HCT116 (cell line): ENCODE measurements around the gene TMEM9. TPM values are rescaled to one million over a fixed set of nuclear protein-coding genes. Genes with fewer than 3 reads are reported as not detected.

Experiments
- ATAC-seq: fragments of 200-7000 bp; cut with Tn5 transposase; 2 replicates; pipeline ENCODE4 v1.9.1; 2020; ENCODE audit warnings: mild to moderate bottlenecking, moderate library complexity
- BruUV-seq: library from RNA; stranded (reverse); fragments of 400-500 nt; replicated peaks from 2 replicates; lab custom pipeline; 2021; lab: Mats Ljungman, UMichigan
- CTCF ChIA-PET: fragments of 300-600 bp; sonication (Branson Sonifier 250); formaldehyde crosslinking; loops from one replicate; lab custom pipeline; 2021; ENCODE audit warnings: antibody characterized with exemption; lab: Charles Lee
- POLR2A ChIA-PET: fragments of 300-600, 350-600 bp; sonication (Branson Sonifier 250); formaldehyde crosslinking; loops from one replicate; lab custom pipeline; 2021; ENCODE audit warnings: antibody characterized with exemption; lab: Charles Lee
- RAD21 ChIA-PET, 2 experiments: fragments of 300-600 bp; sonication (Branson Sonifier 250); formaldehyde crosslinking; loops; one replicate each; lab custom pipeline; 2023; ENCODE audit warnings: low total read pairs in 2 of 2; ENCODE audit not compliant: uncharacterized antibody in 2 of 2, unreplicated experiment in 2 of 2, low non-redundant PET in 1 of 2; lab: Charles Lee
- DNase-seq: peaks from one replicate; pipeline ENCODE4 v3.0.0-alpha.2; 2010; ENCODE audit warnings: low read depth, low spot score
- H2AFZ ChIP-seq: fragments of 200-600 bp; shearing (Covaris generic), sonication (generic); 2 replicates; pipeline ENCODE4 v1.6.1; 2017; ENCODE audit warnings: low read depth, mixed run types, mixed read lengths, antibody characterized with exemption, low read length; ENCODE audit not compliant: poor library complexity, severe bottlenecking
- H3K27ac ChIP-seq: 2 replicates; pipeline ENCODE4 v1.5.1; 2012; ENCODE audit warnings: low read depth, low read length
- H3K27me3 ChIP-seq: fragments of 200-600 bp; sonication (generic); 2 replicates; pipeline ENCODE4 v1.6.1; 2016; ENCODE audit warnings: mixed run types, low read length, mixed read lengths; ENCODE audit not compliant: insufficient read depth
- H3K36me3 ChIP-seq, 2 experiments: fragments of 200-500 bp in 1 of 2; fragments of 200-600 bp in 1 of 2; sonication (Bioruptor generic) in 1 of 2; sonication (generic) in 1 of 2; 2 replicates each; pipeline versions ENCODE4 v1.5.1 to v1.6.1; 2014 to 2016; ENCODE audit warnings: low read length in 2 of 2, inconsistent platforms in 1 of 2, mixed read lengths in 1 of 2, mixed run types in 1 of 2; ENCODE audit not compliant: insufficient read depth in 2 of 2, control insufficient read depth in 1 of 2
- H3K4me1 ChIP-seq, 2 experiments: fragments of 200-600 bp in 1 of 2; sonication (generic) in 1 of 2; 2 replicates each; pipeline versions ENCODE4 v1.5.1 to v1.6.1; 2012 to 2017; ENCODE audit warnings: low read length in 2 of 2, inconsistent platforms in 1 of 2, mild to moderate bottlenecking in 1 of 2, mixed read lengths in 1 of 2, mixed run types in 1 of 2, moderate library complexity in 1 of 2; ENCODE audit not compliant: insufficient read depth in 2 of 2, control insufficient read depth in 1 of 2
- H3K4me2 ChIP-seq: fragments of 200-600 bp; sonication (generic); 2 replicates; pipeline ENCODE4 v1.6.1; 2017; ENCODE audit warnings: mixed run types, low read length, mixed read lengths
- H3K4me3 ChIP-seq, 2 experiments: fragments of 200-600 bp in 1 of 2; sonication (generic) in 1 of 2; replicated peaks in 1 of 2; 2 replicates each; pipeline ENCODE4 v1.5.1; 2011 to 2016; ENCODE audit warnings: low read length in 2 of 2, control low read depth in 1 of 2, low read depth in 1 of 2, mild to moderate bottlenecking in 1 of 2, mixed read lengths in 1 of 2, mixed run types in 1 of 2
- H3K79me2 ChIP-seq: fragments of 200-600 bp; sonication (generic); 2 replicates; pipeline ENCODE4 v1.6.1; 2017; ENCODE audit warnings: mild to moderate bottlenecking, mixed run types, low read length, moderate library complexity, mixed read lengths; ENCODE audit not compliant: insufficient read depth
- H3K9ac ChIP-seq: fragments of 200-600 bp; sonication (generic); 2 replicates; pipeline ENCODE4 v1.6.1; 2016; ENCODE audit warnings: low read length, mixed read lengths
- H3K9me2 ChIP-seq: fragments of 200-600 bp; sonication (generic), shearing (Covaris generic); 2 replicates; pipeline ENCODE4 v1.6.1; 2017; ENCODE audit warnings: mixed run types, mild to moderate bottlenecking, moderate library complexity; ENCODE audit not compliant: insufficient read depth
- H3K9me3 ChIP-seq, 2 experiments: fragments of 200-500 bp in 1 of 2; fragments of 200-600 bp in 1 of 2; sonication (Bioruptor generic) in 1 of 2; sonication (generic) in 1 of 2; 2 replicates each; pipeline ENCODE4 v1.6.1; 2014 to 2017; ENCODE audit warnings: low read length in 2 of 2, mixed read lengths in 2 of 2, inconsistent platforms in 1 of 2, low read depth in 1 of 2, mild to moderate bottlenecking in 1 of 2, mixed run types in 1 of 2, moderate library complexity in 1 of 2; ENCODE audit not compliant: control insufficient read depth in 1 of 2, insufficient read depth in 1 of 2
- H4K20me1 ChIP-seq: fragments of 200-600 bp; sonication (generic), shearing (Covaris generic); 2 replicates; pipeline ENCODE4 v1.6.1; 2017; ENCODE audit warnings: mixed run types, mild to moderate bottlenecking, moderate library complexity; ENCODE audit not compliant: insufficient read depth
- EGR1 ChIP-seq: IDR thresholded peaks from 2 replicates; pipeline ENCODE4 v1.6.1; 2012; ENCODE audit warnings: low read depth
- FOSL1 ChIP-seq: IDR thresholded peaks from 2 replicates; pipeline ENCODE4 v1.6.1; 2012; ENCODE audit warnings: low read depth
- JUND ChIP-seq: IDR thresholded peaks from 2 replicates; pipeline ENCODE4 v1.6.1; 2012
- RAD21 ChIP-seq: IDR thresholded peaks from 2 replicates; pipeline ENCODE4 v1.6.1; 2012; ENCODE audit warnings: low read depth, mild to moderate bottlenecking
- SP1 ChIP-seq: IDR thresholded peaks from 2 replicates; pipeline ENCODE4 v1.6.1; 2012; ENCODE audit warnings: low read depth
- ZBTB33 ChIP-seq: IDR thresholded peaks from 2 replicates; pipeline ENCODE4 v1.6.1; 2011; ENCODE audit warnings: mild to moderate bottlenecking, low read length, moderate library complexity; ENCODE audit not compliant: insufficient replicate concordance; ENCODE audit errors: extremely low read depth
- intact Hi-C: fragments of 100-400 bp; cut with micrococcal nuclease; formaldehyde crosslinking; loops from 2 replicates; pipeline ENCODE4 v1.10.0; 2022
- total RNA-seq: library from RNA; stranded (reverse); gene quantifications from one replicate; pipeline ENCODE4 v1.2.1, GENCODE V29; 2021; ENCODE audit not compliant: unreplicated experiment
- TF ChIP-seq, protein P1 (sequence below): IDR thresholded peaks from 2 replicates; pipeline ENCODE4 v1.6.1; 2012

Gene TMEM9
- total RNA-seq, 1 experiment from 2014 or later: 66.3 TPM

DNA sequence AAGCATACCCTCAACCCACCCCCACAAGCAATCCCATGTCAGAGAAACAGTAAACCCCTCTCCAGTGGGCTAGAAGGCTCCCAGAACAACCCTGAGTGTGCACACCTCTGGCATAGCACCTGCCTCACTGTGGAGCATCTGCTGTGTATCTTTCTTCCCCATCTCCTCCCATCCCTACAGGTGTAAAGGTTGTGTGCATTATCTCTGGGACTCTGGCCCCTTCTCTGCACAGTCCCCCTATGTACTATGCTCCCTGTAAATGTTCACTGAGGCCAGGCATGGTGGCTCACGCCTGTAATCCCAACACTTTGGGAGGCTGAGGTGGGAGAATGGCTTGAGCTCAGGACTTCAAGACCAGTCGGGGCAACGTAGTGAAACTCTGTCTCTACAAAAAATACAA, 41.3 kb downstream of the TMEM9 start:
- no peak overlapping the region for H3K9ac ChIP-seq
- TF ChIP-seq FOSL1 (no peak), ZBTB33 (no peak), EGR1 (no peak), JUND (no peak), RAD21 (no peak), SP1 (no peak)
- TF ChIP-seq, protein P1, sequence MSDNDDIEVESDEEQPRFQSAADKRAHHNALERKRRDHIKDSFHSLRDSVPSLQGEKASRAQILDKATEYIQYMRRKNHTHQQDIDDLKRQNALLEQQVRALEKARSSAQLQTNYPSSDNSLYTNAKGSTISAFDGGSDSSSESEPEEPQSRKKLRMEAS: no peak
- H3K9me2 ChIP-seq: no peaks in the 10 kb centered on the region
- no peak overlapping the region for H2AFZ ChIP-seq
- intact Hi-C loops: no loop called here
- no peak overlapping the region for H3K4me3 ChIP-seq
- POLR2A ChIA-PET: interaction anchor here (1.0 kb wide), 1 partner anchor 443 kb away, joined by 3 read pairs; the partner anchor contains the start of gene DDX59
- ATAC-seq (no peak), DNase-seq (no peak)
- H3K27me3 ChIP-seq: no peaks in the 10 kb centered on the region
- peaks cover 6 to 17% of the 10 kb centered on the region in 2 experiments; a peak in 3 of 4 replicates for H3K4me1 ChIP-seq
- CTCF ChIA-PET: interaction anchor here (0.7 to 4.0 kb wide), 8 partner anchors 14 to 748 kb away, joined by 3 to 55 read pairs (median 4); partner anchors contain the start of gene ASCL5
- H3K79me2 ChIP-seq: no peaks in the 10 kb centered on the region
- no TSS peak for BruUV-seq
- no peak overlapping the region for H3K4me2 ChIP-seq
- H3K27ac ChIP-seq: no peak overlapping the region
- H3K36me3 ChIP-seq: no peaks in the 10 kb centered on the region
- RAD21 ChIA-PET: interaction anchor here in 1 of 2 experiments (2.3 kb wide), 1 partner anchor 141 kb away, joined by 13 read pairs; no protein-coding TSS in a partner anchor
- H4K20me1 ChIP-seq: no peaks in the 10 kb centered on the region
- no peaks in the 10 kb centered on the region for H3K9me3 ChIP-seq
